ENCODE data around the gene PLPP3.

Gene PLPP3

GRCh38 chr1:56575865-56576264 lies 3.5 kb downstream of the PLPP3 start:
- FAIRE-seq, result no peak

DNA sequence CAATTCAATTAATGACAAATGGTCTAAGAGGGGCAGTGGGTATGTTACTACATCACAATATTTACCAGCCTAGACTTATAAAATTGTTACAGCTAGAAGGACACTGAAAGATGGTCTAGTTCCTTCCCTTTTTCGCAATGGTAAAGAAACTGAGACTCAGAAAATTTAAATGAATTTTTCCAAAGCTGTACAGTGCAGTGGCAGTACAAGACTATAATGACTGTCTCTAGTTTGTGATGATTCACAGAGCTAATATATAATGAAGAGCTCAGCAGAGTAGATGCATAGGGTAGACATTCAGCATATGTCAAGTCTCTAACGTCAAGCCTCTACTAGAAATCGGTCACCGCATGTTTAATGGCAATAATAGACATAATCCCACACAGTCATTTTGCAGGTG lies 4.6 kb downstream of the PLPP3 start:
- FAIRE-seq, result no peak

- no peak for FAIRE-seq
Observed at GRCh38 chr1:56573311-56573710, 6.1 kb downstream of the PLPP3 start.

DNA sequence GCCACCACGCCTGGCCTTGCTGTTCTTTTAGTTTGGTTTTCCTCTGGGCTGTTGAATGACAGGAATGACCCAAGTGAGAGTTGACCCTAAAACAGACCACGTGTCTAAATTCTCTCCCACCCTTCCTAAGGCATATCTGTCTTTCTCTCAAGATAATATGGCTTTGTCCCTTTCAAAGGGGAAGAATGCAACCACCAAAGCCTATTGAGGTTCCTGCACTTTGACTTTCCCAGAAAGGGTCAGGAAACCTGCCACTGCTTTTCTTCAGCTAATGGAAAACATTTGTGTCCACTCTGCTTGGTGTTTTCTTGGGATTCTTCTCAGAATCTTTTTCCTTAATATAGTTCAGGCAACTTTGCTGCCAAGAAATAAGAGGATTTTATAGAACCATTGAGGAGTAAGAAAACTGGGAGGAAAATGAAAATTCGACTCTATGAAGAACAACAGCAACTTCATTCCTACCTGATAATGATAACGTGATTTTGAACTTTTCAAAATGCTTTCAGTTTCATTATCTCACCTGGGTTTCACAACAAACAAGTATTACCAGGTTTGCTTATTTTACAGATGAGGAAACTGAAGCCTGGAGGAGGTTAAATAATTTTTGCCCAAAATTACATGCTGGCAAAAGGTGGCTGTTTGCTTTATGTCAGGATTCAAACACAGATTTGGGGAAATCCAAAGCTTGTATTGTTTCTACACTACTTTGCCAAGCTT lies 6.9 kb downstream of the PLPP3 start:
- no peak for FAIRE-seq

- no peak for FAIRE-seq
Observed at GRCh38 chr1:56571448-56571847, 7.9 kb downstream of the PLPP3 start.

DNA sequence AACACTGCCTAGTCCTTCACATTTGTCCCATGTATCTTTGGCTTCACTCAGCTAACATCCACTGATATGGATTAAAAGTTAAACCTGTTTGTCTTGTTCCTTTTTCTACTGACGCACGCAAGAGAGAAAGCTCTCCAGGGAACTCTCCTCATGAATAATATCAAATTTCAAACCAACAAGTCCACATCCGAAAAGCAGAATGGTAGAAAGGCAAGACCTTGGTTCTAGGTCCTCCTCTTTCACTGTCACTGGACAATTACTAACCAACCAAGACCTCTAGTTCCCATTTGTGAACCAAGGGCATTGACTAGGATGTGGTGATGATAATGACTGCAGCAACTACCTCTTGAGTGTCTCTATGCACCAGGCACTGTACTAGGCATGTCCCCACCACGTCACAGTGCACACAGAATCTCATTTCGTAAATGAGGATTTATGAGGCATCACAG lies 8.4 kb downstream of the PLPP3 start:
- no peak for FAIRE-seq

GRCh38 chr1:56569661-56570060 lies 9.7 kb downstream of the PLPP3 start:
- no peak for FAIRE-seq

DNA sequence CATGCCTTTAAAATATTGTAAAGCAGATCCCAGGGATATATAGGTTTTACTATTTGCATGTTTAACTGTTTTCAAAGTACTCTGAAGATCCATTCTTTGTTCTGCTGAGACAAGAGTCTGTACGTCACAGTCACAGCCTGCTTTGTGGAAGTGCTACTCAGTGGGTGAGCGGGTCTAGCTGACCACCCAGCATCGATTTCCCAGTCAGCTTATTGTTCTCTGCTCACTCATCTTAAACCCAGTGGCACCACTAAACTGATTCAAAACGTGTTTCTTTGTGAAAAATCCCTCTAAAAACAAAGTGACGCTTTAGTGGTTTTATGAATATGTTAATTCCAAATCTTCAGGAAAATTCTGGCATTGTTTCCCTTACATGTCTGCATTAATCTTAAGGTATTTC lies 12.4 kb downstream of the PLPP3 start:
- FAIRE-seq, result no peak

- no peak for FAIRE-seq
Observed at GRCh38 chr1:56566061-56566744, 13.2 kb downstream of the PLPP3 start.

DNA sequence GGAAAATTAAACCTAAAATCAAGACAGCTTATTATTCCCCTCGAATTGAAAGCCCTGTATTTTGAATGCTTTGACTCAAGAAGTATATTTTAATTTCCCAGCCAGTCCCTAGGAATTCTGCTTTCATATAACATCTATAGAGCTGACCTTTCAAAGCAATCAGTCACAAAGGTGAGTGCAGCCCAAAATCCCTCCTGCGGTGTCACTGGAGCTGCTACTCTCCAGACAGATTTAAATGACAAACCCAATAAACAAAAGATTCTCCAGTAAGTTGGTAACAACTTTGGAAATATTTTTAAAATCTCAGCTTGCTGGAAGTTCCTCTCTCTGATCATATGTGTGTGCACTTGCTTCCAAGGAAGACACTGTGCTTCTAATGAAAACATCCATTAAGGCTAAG lies 14.7 kb downstream of the PLPP3 start:
- FAIRE-seq, result no peak

- no peak for FAIRE-seq
Observed at GRCh38 chr1:56563568-56563967, 15.8 kb downstream of the PLPP3 start.

DNA sequence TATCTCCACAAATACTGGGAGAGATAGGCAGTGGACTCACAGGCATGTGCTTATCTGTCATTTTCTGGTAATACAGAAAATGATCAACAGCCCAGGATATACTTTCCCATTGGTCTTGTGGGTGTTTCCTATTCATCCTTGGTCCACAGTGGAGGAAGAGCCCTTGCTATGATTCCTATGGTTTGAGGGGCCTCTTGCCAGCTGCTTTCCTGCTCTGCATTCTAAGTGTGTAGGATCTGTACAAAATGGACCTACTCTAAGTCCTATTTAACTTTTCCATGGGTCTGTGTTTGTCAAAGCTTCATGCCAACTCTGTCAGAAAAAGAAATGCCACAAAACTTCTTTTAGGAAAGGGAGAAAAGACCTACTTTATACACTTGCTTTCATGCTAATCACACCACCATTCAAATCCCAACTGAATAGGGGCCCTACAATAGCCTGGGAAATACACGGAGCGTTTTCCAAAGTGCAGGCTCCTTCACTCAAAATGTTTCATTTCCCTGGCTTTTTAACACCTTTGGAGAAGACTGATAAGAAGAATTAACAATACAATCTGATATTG lies 16.4 kb downstream of the PLPP3 start:
- no peak for FAIRE-seq

- no peak for FAIRE-seq
Observed at GRCh38 chr1:56561227-56562019, 17.9 kb downstream of the PLPP3 start.

GRCh38 chr1:56557746-56558145 lies 21.6 kb downstream of the PLPP3 start:
- no peak for FAIRE-seq

- no peak for FAIRE-seq
Observed at GRCh38 chr1:56555448-56555847, 23.9 kb downstream of the PLPP3 start.

GRCh38 chr1:56553046-56553445 lies 26.3 kb downstream of the PLPP3 start:
- no peak for FAIRE-seq

GRCh38 chr1:56552349-56552748 lies 27.0 kb downstream of the PLPP3 start:
- FAIRE-seq, result no peak

- FAIRE-seq, result no peak
Observed at GRCh38 chr1:56551691-56552090, 27.7 kb downstream of the PLPP3 start.

GRCh38 chr1:56550859-56551188 lies 28.5 kb downstream of the PLPP3 start:
- no peak for FAIRE-seq

DNA sequence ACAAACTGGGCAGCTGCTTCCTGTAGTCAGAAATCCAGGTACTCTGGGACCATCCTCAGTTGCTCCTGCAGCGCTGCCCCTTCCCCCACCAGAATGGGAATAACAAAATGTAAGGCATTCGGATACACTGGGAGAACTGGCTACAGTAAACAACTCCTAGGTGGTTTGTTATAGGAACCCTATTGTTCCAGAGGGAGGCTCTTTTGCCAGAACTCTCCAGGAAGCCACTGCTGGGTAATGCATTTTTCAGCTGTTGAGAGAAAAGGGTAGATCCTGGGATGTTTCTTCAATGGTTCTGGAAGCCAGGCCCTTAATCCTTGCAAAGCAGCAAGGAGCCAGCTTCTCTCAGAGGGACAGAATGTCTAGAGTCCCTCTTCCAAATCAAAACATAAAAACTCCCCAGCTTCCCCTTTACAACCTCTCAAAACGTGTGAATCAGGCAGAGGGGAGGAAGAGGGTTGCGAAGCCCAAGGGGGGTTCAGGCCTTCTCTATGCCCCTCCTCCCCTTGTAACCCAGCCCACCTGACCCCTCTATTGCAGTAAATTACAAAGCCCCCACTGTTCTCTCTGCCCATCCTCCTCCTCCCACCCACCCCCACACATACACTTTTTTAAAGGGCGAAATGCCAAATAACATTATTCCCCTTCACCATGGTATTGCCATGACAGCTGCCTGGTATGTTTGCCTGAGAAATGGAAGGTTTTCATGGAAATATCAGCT lies 29.1 kb downstream of the PLPP3 start:
- FAIRE-seq, result no peak

GRCh38 chr1:56548571-56548970 lies 30.8 kb downstream of the PLPP3 start:
- FAIRE-seq, result no peak

GRCh38 chr1:56547977-56548376 lies 31.4 kb downstream of the PLPP3 start:
- no peak for FAIRE-seq

DNA sequence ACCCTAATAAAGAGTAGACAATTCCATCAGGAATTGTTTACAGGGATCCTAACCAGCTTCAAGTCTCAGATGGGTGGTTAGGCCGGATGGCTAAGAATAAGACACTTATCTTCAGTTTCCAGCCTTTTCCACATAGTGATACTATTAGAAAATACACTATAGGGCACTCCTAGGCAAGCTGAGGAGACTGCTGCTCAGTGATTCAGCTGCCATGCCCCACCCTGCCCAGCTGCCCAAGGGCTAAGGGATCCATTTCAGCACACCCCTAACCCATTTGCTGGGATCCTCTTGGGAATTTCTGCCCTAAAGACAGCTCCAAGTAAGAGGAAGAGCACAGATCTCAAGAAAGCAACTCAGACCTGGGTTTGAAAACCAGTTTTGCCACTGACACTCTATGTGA lies 31.9 kb downstream of the PLPP3 start:
- FAIRE-seq, result no peak
